CD14-positive monocyte (primary cell): ENCODE results near the gene MRPS33. TPM values are rescaled to one million over a fixed set of nuclear protein-coding genes. Genes with fewer than 3 reads are reported as not detected.

Source experiments
- DNase-seq, 3 donors: peaks; one replicate each; pipeline ENCODE4 v3.0.0-alpha.2; 2011 to 2022
- H2AFZ ChIP-seq: 2 replicates; pipeline ENCODE4 v1.6.0; 2012; ENCODE audit warnings: mild to moderate bottlenecking, low read depth, low read length, inconsistent platforms; ENCODE audit not compliant: insufficient read depth, poor library complexity, severe bottlenecking
- H3K27ac ChIP-seq, 2 donors: 1 replicate in 1 of 2; 2 replicates in 1 of 2; pipeline ENCODE4 v1.5.1; 2012 to 2013; ENCODE audit warnings: low read length in 2 of 2, control low read depth in 1 of 2, inconsistent platforms in 1 of 2, low read depth in 1 of 2, mild to moderate bottlenecking in 1 of 2
- H3K27me3 ChIP-seq, 2 donors: one replicate each; pipeline versions ENCODE4 v1.6.0 to v1.6.1; 2011 to 2013; ENCODE audit warnings: low read length in 2 of 2; ENCODE audit not compliant: control insufficient read depth in 2 of 2, insufficient read depth in 2 of 2
- H3K36me3 ChIP-seq, 2 donors: replicated peaks in 1 of 2; 1 replicate in 1 of 2; 2 replicates in 1 of 2; pipeline versions ENCODE4 v1.5.1 to v1.6.1; 2012 to 2013; ENCODE audit warnings: low read length in 2 of 2, control low read depth in 1 of 2, inconsistent platforms in 1 of 2, mild to moderate bottlenecking in 1 of 2; ENCODE audit not compliant: insufficient read depth in 2 of 2, control insufficient read depth in 1 of 2
- H3K4me1 ChIP-seq, 2 donors: 1 replicate in 1 of 2; 2 replicates in 1 of 2; pipeline versions ENCODE4 v1.5.1 to v1.6.1; 2012 to 2013; ENCODE audit warnings: low read length in 2 of 2, control low read depth in 1 of 2, inconsistent platforms in 1 of 2, mild to moderate bottlenecking in 1 of 2, moderate library complexity in 1 of 2; ENCODE audit not compliant: insufficient read depth in 2 of 2, control insufficient read depth in 1 of 2
- H3K4me2 ChIP-seq: replicated peaks from 2 replicates; pipeline ENCODE3; 2012; ENCODE audit warnings: low read length, moderate library complexity, mild to moderate bottlenecking; ENCODE audit not compliant: poor library complexity, severe bottlenecking; ENCODE audit errors: extremely low read depth
- H3K4me3 ChIP-seq, 3 experiments: fragments of 200-600 bp in 1 of 3; sonication (generic) in 1 of 3; replicated peaks in 1 of 3; 1 replicate in 2 of 3; 2 replicates in 1 of 3; pipeline ENCODE4 v1.5.1; 2011 to 2013; ENCODE audit warnings: low read length in 3 of 3, mild to moderate bottlenecking in 3 of 3, control low read depth in 2 of 3, low read depth in 2 of 3, inconsistent platforms in 1 of 3, moderate library complexity in 1 of 3
- H3K79me2 ChIP-seq: 2 replicates; pipeline ENCODE4 v1.6.0; 2012; ENCODE audit warnings: mild to moderate bottlenecking, control low read depth, inconsistent platforms, low read length, moderate library complexity; ENCODE audit not compliant: insufficient read depth
- H3K9ac ChIP-seq: 2 replicates; pipeline ENCODE4 v1.6.0; 2017; ENCODE audit warnings: low read length, mild to moderate bottlenecking; ENCODE audit not compliant: insufficient read depth, poor library complexity, severe bottlenecking
- H3K9me3 ChIP-seq, 2 donors: replicated peaks in 1 of 2; 1 replicate in 1 of 2; 2 replicates in 1 of 2; pipeline versions ENCODE4 v1.5.1 to v1.6.1; 2012 to 2013; ENCODE audit warnings: low read length in 2 of 2, control low read depth in 1 of 2; ENCODE audit not compliant: control insufficient read depth in 1 of 2, insufficient read depth in 1 of 2
- H4K20me1 ChIP-seq: 2 replicates; pipeline ENCODE4 v1.6.0; 2012; ENCODE audit warnings: mild to moderate bottlenecking, low read length, control low read depth, moderate library complexity; ENCODE audit not compliant: insufficient read depth
- H3K27ac Mint-ChIP-seq, 7 donors: one replicate each; pipeline ENCODE4 v1.8.0; 2020; ENCODE audit warnings: mild to moderate bottlenecking in 7 of 7, mixed read lengths in 7 of 7, moderate library complexity in 6 of 7, inconsistent platforms in 2 of 7
- H3K27me3 Mint-ChIP-seq, 3 donors: one replicate each; pipeline ENCODE4 v1.8.0; 2021 to 2022; ENCODE audit warnings: low read depth in 3 of 3, mild to moderate bottlenecking in 3 of 3, mixed read lengths in 3 of 3, moderate library complexity in 3 of 3, inconsistent platforms in 1 of 3
- H3K36me3 Mint-ChIP-seq, 2 donors: one replicate each; pipeline ENCODE4 v1.8.0; 2020; ENCODE audit warnings: mixed read lengths in 2 of 2, inconsistent platforms in 1 of 2, mild to moderate bottlenecking in 1 of 2
- H3K4me1 Mint-ChIP-seq: one replicate; pipeline ENCODE4 v1.8.0; 2020; ENCODE audit warnings: mild to moderate bottlenecking, mixed read lengths
- H3K4me3 Mint-ChIP-seq, 2 donors: one replicate each; pipeline ENCODE4 v1.8.0; 2020; ENCODE audit warnings: mild to moderate bottlenecking in 2 of 2, mixed read lengths in 2 of 2, moderate library complexity in 1 of 2
- H3K9me3 Mint-ChIP-seq, 7 donors: one replicate each; pipeline ENCODE4 v1.8.0; 2020 to 2022; ENCODE audit warnings: mixed read lengths in 7 of 7, mild to moderate bottlenecking in 6 of 7, moderate library complexity in 6 of 7, inconsistent platforms in 2 of 7
- CTCF ChIP-seq: fragments of 200-600 bp; IDR thresholded peaks from one replicate; pipeline ENCODE4 v1.8.0; 2022; ENCODE audit warnings: antibody characterized with exemption, mild to moderate bottlenecking
- WGBS: methylation state at CpG from one replicate; pipeline ENCODE4 v1.1.5; 2013; ENCODE audit warnings: missing lambda C conversion rate; ENCODE audit not compliant: insufficient coverage; 5-methylcytosine and 5-hydroxymethylcytosine counted together
- intact Hi-C, 2 donors: fragments of 100-400 bp; cut with micrococcal nuclease; formaldehyde crosslinking; loops; one replicate each; pipeline versions ENCODE4 v1.15.0 to v1.15.1; 2023
- polyA plus RNA-seq, 3 donors: library from polyadenylated mRNA; depleted of rRNA in 1 of 3; unstranded in 2 of 3; stranded (reverse) in 1 of 3; fragments of 300-500 nt in 2 of 3; fragments of >200 nt in 1 of 3; fragmentation: Illumina TruSeq in 2 of 3; gene quantifications; 1 replicate in 2 of 3; 2 replicates in 1 of 3; pipeline ENCODE4 v1.2.3, GENCODE V29; 2012 to 2021

MRPS33 gene
- polyA plus RNA-seq, 3 donors = 8.9 to 52.7 (median 45.0) TPM

DNA sequence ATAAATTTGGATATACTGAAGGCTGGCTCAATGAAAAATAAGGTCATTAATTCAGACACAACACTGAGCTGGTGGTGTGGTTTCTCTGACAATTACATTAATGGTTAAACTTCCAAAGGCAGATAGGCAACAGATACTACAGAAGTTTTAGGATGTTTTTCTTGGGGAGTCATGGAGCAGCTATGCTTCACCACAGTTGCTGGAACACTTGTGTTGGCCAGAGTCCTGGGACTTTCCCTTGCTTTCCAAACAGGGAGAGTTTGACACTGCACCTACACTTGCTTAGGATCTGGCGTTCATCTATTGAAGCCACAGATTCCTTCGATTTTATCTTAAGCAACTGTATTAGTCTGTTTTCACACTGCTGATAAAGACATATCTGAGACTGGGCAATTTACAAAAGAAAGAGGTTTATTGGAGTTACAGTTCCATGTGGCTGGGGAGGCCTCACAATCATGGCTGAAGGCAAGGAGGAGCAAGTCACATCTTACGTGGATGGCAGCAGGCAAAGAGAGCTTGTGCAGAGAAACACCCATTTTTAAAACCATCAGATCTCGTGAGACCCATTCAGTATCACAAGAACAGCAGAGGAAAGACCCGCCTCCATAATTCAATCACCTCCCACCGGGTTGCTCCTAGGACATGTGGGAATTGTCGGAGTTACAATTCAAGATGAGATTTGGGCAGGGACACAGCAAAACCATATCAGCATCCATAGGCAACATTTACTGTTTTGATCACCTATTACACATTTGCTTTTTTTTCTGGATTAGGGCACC is 31.3 kb upstream of the MRPS33 start:
- H3K4me1 Mint-ChIP-seq = no peaks in the 10 kb centered on the region
- Histone ChIP-seq H3K4me2 (no peak overlapping the region), H2AFZ (no peak overlapping the region), H3K27me3 (peaks cover 0 to 5% of the 10 kb centered on the region in 2 donors), H3K36me3 (no peaks in the 10 kb centered on the region), H3K9me3 (no peaks in the 10 kb centered on the region), H3K4me3 (no peak overlapping the region), H3K79me2 (no peaks in the 10 kb centered on the region), H3K27ac (no peak overlapping the region), H4K20me1 (no peaks in the 10 kb centered on the region), H3K4me1 (no peaks in the 10 kb centered on the region), H3K9ac (no peak overlapping the region)
- DNase-seq = no peak
- intact Hi-C loops = no loop called here
- no peak for TF ChIP-seq CTCF
- H3K27me3 Mint-ChIP-seq = peaks cover 7 to 21% (median 9%) of the 10 kb centered on the region in 3 donors
- no peaks in the 10 kb centered on the region for H3K36me3 Mint-ChIP-seq
- peaks cover 0 to 2% (median 1%) of the 10 kb centered on the region in 7 donors for H3K9me3 Mint-ChIP-seq
- no peak overlapping the region for H3K4me3 Mint-ChIP-seq
- H3K27ac Mint-ChIP-seq = no peak overlapping the region
- 100% methylated on average over 1 of the region's 7 CpGs for WGBS

- Histone ChIP-seq H3K79me2 (no peaks in the 10 kb centered on the region), H4K20me1 (no peaks in the 10 kb centered on the region), H3K36me3 (no peaks in the 10 kb centered on the region), H2AFZ (no peak overlapping the region), H3K27ac (no peak overlapping the region), H3K4me3 (no peak overlapping the region), H3K9ac (no peak overlapping the region), H3K27me3 (peaks cover 0 to 5% of the 10 kb centered on the region in 2 donors), H3K9me3 (no peaks in the 10 kb centered on the region), H3K4me2 (no peak overlapping the region), H3K4me1 (no peaks in the 10 kb centered on the region)
- Mint-ChIP-seq H3K9me3 (peaks cover 0 to 2% (median 0%) of the 10 kb centered on the region in 7 donors), H3K27me3 (peaks cover 7 to 21% (median 9%) of the 10 kb centered on the region in 3 donors), H3K27ac (no peak overlapping the region), H3K36me3 (no peaks in the 10 kb centered on the region), H3K4me3 (no peak overlapping the region), H3K4me1 (no peaks in the 10 kb centered on the region)
- no peak for DNase-seq
- no peak for TF ChIP-seq CTCF
- intact Hi-C loops = no loop called here
- 50% methylated on average over 2 of the region's 7 CpGs for WGBS
These were observed 30.5 kb upstream of the MRPS33 start for GRCh38 chr7:141045126-141045841.
